ENCODE data around the gene MAST4. TPM values are rescaled to one million over a fixed set of nuclear protein-coding genes. Genes with fewer than 3 reads are reported as not detected.

MAST4 gene
- total and polyA plus RNA-seq, 4 donors: 3.7 to 9.5 (median 6.5) TPM

DNA sequence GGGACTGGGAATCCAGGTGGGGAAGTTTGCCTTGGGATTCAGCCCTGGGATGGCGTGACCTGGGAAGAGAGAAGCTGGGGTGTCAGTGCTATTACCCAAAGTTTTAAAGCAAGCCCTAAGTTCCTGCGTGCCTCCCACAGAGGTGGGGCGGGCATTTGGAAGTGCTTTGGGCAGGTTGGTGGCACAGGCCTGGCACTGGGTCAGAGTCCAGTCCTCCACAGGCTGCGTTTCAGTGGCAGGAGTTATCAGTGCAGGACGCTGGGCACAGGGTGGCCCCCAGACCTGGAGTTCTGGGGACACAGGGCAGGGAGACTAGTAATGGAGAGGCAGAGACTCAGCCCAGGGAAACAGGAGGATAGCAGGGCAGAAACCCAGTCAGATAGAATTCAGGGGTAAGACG, 147.2 kb downstream of the MAST4 start:
- DNase-seq (ENCODE audit: low spot score): no peak
- Histone ChIP-seq H3K27me3 (ENCODE audit: control insufficient read depth in 4 of 4, insufficient read depth in 4 of 4, low read length in 3 of 4) (no peaks in the 10 kb centered on the region), H3K9me3 (ENCODE audit: control insufficient read depth in 4 of 4, low read length in 3 of 4) (no peaks in the 10 kb centered on the region), H3K36me3 (ENCODE audit: control insufficient read depth in 4 of 4, insufficient read depth in 3 of 4, low read depth in 1 of 4, low read length in 3 of 4) (no peaks in the 10 kb centered on the region), H3K4me3 (ENCODE audit: low read depth in 1 of 3, low read length in 3 of 3) (no peak overlapping the region), H3K27ac (ENCODE audit: low read depth in 1 of 2, low read length in 2 of 2) (no peak overlapping the region), H3K9ac (ENCODE audit: low read depth in 1 of 2, low read length in 2 of 2) (no peak overlapping the region), H3K4me1 (ENCODE audit: control insufficient read depth in 4 of 4, insufficient read depth in 4 of 4, low read length in 3 of 4) (peaks cover 1 to 6% (median 2%) of the 10 kb centered on the region in 4 donors)
- 78% methylated on average over 6 of the region's 6 CpGs for WGBS
- TF ChIP-seq FOXA1 (IDR thresholded peaks at IDR 0.05): no peak
- TF ChIP-seq HNF4A (conservative IDR thresholded peaks at IDR 0.05): peak; percentile 18 to 45
- no peak for TF ChIP-seq TAF1 (conservative IDR thresholded peaks at IDR 0.05)
- TF ChIP-seq RXRA (IDR thresholded peaks at IDR 0.05): no peak
- TF ChIP-seq RAD21 (IDR thresholded peaks at IDR 0.05): no peak
- no peak for TF ChIP-seq SP1 (IDR thresholded peaks at IDR 0.05)

DNA sequence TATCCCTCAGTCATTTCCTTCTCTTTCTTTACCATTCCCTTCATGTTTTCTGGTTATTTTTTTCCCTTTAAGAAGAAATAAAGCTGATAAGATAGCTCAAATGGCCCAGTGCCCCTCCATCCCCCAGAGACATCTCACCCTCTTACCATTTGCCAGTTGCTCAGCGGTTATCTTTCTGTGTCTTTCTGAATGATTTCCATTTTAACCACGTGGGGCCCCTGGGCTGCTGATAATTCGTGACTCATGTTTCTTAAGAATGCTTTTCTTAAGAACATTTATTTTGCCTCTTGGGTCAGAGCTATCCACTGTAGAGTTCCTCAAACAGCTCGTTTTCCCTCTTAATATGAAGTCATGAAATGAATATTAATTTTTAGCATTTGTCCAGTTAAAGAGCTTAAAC, 147.8 kb downstream of the MAST4 start:
- no peak overlapping the region for H3K9ac ChIP-seq (ENCODE audit: low read depth in 1 of 2, low read length in 2 of 2)
- H3K4me1 ChIP-seq (ENCODE audit: control insufficient read depth in 4 of 4, insufficient read depth in 4 of 4, low read length in 3 of 4): peaks cover 1 to 6% (median 2%) of the 10 kb centered on the region in 4 donors
- no peaks in the 10 kb centered on the region for H3K27me3 ChIP-seq (ENCODE audit: control insufficient read depth in 4 of 4, insufficient read depth in 4 of 4, low read length in 3 of 4)
- WGBS: 66% methylated on average over 4 of the region's 4 CpGs
- H3K27ac ChIP-seq (ENCODE audit: low read depth in 1 of 2, low read length in 2 of 2): no peak overlapping the region
- H3K9me3 ChIP-seq (ENCODE audit: control insufficient read depth in 4 of 4, low read length in 3 of 4): no peaks in the 10 kb centered on the region
- H3K36me3 ChIP-seq (ENCODE audit: control insufficient read depth in 4 of 4, insufficient read depth in 3 of 4, low read depth in 1 of 4, low read length in 3 of 4): no peaks in the 10 kb centered on the region
- no peak overlapping the region for H3K4me3 ChIP-seq (ENCODE audit: low read depth in 1 of 3, low read length in 3 of 3)
- no peak for DNase-seq (ENCODE audit: low spot score)
- no peak for TF ChIP-seq SP1 (IDR thresholded peaks at IDR 0.05)
- no peak for TF ChIP-seq RAD21 (IDR thresholded peaks at IDR 0.05)
- TF ChIP-seq JUND (IDR thresholded peaks at IDR 0.05): no peak
- TF ChIP-seq, protein P1, sequence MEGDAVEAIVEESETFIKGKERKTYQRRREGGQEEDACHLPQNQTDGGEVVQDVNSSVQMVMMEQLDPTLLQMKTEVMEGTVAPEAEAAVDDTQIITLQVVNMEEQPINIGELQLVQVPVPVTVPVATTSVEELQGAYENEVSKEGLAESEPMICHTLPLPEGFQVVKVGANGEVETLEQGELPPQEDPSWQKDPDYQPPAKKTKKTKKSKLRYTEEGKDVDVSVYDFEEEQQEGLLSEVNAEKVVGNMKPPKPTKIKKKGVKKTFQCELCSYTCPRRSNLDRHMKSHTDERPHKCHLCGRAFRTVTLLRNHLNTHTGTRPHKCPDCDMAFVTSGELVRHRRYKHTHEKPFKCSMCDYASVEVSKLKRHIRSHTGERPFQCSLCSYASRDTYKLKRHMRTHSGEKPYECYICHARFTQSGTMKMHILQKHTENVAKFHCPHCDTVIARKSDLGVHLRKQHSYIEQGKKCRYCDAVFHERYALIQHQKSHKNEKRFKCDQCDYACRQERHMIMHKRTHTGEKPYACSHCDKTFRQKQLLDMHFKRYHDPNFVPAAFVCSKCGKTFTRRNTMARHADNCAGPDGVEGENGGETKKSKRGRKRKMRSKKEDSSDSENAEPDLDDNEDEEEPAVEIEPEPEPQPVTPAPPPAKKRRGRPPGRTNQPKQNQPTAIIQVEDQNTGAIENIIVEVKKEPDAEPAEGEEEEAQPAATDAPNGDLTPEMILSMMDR (IDR thresholded peaks at IDR 0.05; ENCODE audit: low read depth, low read length, missing input control): no peak
- TF ChIP-seq HNF4A (conservative IDR thresholded peaks at IDR 0.05): no peak
- TF ChIP-seq TAF1 (conservative IDR thresholded peaks at IDR 0.05): no peak
- TF ChIP-seq, protein P2, sequence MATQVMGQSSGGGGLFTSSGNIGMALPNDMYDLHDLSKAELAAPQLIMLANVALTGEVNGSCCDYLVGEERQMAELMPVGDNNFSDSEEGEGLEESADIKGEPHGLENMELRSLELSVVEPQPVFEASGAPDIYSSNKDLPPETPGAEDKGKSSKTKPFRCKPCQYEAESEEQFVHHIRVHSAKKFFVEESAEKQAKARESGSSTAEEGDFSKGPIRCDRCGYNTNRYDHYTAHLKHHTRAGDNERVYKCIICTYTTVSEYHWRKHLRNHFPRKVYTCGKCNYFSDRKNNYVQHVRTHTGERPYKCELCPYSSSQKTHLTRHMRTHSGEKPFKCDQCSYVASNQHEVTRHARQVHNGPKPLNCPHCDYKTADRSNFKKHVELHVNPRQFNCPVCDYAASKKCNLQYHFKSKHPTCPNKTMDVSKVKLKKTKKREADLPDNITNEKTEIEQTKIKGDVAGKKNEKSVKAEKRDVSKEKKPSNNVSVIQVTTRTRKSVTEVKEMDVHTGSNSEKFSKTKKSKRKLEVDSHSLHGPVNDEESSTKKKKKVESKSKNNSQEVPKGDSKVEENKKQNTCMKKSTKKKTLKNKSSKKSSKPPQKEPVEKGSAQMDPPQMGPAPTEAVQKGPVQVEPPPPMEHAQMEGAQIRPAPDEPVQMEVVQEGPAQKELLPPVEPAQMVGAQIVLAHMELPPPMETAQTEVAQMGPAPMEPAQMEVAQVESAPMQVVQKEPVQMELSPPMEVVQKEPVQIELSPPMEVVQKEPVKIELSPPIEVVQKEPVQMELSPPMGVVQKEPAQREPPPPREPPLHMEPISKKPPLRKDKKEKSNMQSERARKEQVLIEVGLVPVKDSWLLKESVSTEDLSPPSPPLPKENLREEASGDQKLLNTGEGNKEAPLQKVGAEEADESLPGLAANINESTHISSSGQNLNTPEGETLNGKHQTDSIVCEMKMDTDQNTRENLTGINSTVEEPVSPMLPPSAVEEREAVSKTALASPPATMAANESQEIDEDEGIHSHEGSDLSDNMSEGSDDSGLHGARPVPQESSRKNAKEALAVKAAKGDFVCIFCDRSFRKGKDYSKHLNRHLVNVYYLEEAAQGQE (IDR thresholded peaks at IDR 0.05): no peak
- no peak for TF ChIP-seq YY1 (IDR thresholded peaks at IDR 0.05)
- TF ChIP-seq GABPA (IDR thresholded peaks at IDR 0.05 in 1 of 2, conservative IDR thresholded peaks at IDR 0.05 in 1 of 2): no peak
- TF ChIP-seq, protein P3, sequence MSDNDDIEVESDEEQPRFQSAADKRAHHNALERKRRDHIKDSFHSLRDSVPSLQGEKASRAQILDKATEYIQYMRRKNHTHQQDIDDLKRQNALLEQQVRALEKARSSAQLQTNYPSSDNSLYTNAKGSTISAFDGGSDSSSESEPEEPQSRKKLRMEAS (IDR thresholded peaks at IDR 0.05): no peak
- TF ChIP-seq EGR1 (IDR thresholded peaks at IDR 0.05; ENCODE audit: low read depth in 2 of 2): no peak
- TF ChIP-seq NR2F2 (IDR thresholded peaks at IDR 0.05): no peak
- no peak for TF ChIP-seq FOXA2 (IDR thresholded peaks at IDR 0.05)
- no peak for TF ChIP-seq RXRA (IDR thresholded peaks at IDR 0.05)
- TF ChIP-seq, protein P4, sequence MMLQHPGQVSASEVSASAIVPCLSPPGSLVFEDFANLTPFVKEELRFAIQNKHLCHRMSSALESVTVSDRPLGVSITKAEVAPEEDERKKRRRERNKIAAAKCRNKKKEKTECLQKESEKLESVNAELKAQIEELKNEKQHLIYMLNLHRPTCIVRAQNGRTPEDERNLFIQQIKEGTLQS (IDR thresholded peaks at IDR 0.05): no peak

All from liver (tissue), 9 donors.